ENCODE data around the gene SULT4A1. TPM values are rescaled to one million over a fixed set of nuclear protein-coding genes. Genes with fewer than 3 reads are reported as not detected.

SULT4A1 gene
- total and polyA plus RNA-seq, 9 of the 15 experiments (the other 6 are each of a cell fraction or from before 2014, with no cell fraction given), result 0.03 to 0.20 (median 0.09) TPM; not detected in 3

DNA sequence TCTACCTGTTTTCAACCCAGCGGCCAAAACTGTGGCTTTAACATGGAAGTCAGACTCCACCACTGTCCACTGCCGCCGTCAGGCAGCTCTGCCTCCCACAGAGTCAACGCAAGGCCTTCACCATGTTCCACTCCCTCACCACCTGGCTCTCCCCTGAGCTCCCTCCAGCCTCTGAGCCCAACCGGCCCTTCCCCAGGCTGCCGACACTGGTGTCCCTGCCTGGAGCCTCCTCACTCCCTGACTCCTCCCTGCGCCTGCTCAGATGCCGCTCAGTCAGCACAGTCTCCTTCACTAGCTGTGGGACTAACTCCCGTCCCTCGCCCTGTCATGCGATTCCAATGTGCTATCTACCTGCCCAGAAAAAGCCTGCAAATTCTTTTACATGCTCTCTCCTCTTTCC lies 16.3 kb downstream of the SULT4A1 start:
- no peak overlapping the region for H3K27ac ChIP-seq (ENCODE audit: extremely low read depth, low read depth, low read length)
- H2AFZ ChIP-seq (ENCODE audit: low read depth, low read length), result no peak overlapping the region
- intact Hi-C loops (cut with micrococcal nuclease), result no loop called here
- no peaks in the 10 kb centered on the region for H4K20me1 ChIP-seq (replicated peaks; ENCODE audit: control insufficient read depth, insufficient read depth, low read length)
- TF ChIP-seq, protein P1, sequence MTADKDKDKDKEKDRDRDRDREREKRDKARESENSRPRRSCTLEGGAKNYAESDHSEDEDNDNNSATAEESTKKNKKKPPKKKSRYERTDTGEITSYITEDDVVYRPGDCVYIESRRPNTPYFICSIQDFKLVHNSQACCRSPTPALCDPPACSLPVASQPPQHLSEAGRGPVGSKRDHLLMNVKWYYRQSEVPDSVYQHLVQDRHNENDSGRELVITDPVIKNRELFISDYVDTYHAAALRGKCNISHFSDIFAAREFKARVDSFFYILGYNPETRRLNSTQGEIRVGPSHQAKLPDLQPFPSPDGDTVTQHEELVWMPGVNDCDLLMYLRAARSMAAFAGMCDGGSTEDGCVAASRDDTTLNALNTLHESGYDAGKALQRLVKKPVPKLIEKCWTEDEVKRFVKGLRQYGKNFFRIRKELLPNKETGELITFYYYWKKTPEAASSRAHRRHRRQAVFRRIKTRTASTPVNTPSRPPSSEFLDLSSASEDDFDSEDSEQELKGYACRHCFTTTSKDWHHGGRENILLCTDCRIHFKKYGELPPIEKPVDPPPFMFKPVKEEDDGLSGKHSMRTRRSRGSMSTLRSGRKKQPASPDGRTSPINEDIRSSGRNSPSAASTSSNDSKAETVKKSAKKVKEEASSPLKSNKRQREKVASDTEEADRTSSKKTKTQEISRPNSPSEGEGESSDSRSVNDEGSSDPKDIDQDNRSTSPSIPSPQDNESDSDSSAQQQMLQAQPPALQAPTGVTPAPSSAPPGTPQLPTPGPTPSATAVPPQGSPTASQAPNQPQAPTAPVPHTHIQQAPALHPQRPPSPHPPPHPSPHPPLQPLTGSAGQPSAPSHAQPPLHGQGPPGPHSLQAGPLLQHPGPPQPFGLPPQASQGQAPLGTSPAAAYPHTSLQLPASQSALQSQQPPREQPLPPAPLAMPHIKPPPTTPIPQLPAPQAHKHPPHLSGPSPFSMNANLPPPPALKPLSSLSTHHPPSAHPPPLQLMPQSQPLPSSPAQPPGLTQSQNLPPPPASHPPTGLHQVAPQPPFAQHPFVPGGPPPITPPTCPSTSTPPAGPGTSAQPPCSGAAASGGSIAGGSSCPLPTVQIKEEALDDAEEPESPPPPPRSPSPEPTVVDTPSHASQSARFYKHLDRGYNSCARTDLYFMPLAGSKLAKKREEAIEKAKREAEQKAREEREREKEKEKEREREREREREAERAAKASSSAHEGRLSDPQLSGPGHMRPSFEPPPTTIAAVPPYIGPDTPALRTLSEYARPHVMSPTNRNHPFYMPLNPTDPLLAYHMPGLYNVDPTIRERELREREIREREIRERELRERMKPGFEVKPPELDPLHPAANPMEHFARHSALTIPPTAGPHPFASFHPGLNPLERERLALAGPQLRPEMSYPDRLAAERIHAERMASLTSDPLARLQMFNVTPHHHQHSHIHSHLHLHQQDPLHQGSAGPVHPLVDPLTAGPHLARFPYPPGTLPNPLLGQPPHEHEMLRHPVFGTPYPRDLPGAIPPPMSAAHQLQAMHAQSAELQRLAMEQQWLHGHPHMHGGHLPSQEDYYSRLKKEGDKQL (CRISPR knock-in tag; IDR thresholded peaks at IDR 0.05; ENCODE audit: borderline replicate concordance), result no peak
- peak; percentile 29 to 34; a peak in 1 of 4 replicates for TF ChIP-seq NRF1 (conservative IDR thresholded peaks at IDR 0.05 in 1 of 2, IDR thresholded peaks at IDR 0.05 in 1 of 2)
- FAIRE-seq (no peak), ATAC-seq (no peak), DNase-seq (ENCODE audit: extremely low read depth in 1 of 4, low spot score in 3 of 4) (no peak)
- no peaks in the 10 kb centered on the region for H3K79me2 ChIP-seq (ENCODE audit: control insufficient read depth, insufficient read depth, low read length)
- ChIA-PET POLR2A (no interaction called here), CTCF (ENCODE audit: low intra/inter-chr PET ratio) (no interaction called here)
- BruUV-seq (replicated peaks), result no TSS peak
- H3K4me3 ChIP-seq, result no peak overlapping the region
- in situ Hi-C loops (cut with MboI), result no loop called here
- H3K36me3 ChIP-seq (ENCODE audit: control insufficient read depth, insufficient read depth, low read length), result no peaks in the 10 kb centered on the region
- no peaks in the 10 kb centered on the region; a peak in 1 of 5 replicates for H3K4me1 ChIP-seq (replicated peaks in 1 of 2; ENCODE audit: control insufficient read depth in 2 of 2, insufficient read depth in 2 of 2, low read length in 2 of 2)
- H3K9ac ChIP-seq (ENCODE audit: insufficient read depth in 1 of 2, low read depth in 2 of 2, low read length in 2 of 2), result no peak overlapping the region
- WGBS (ENCODE audit: insufficient coverage, low coverage, missing lambda C conversion rate), result 0% methylated on average over 5 of the region's 11 CpGs
- H3K27me3 ChIP-seq (ENCODE audit: control insufficient read depth in 2 of 2, insufficient read depth in 2 of 2, low read length in 2 of 2), result peaks cover 9 to 33% of the 10 kb centered on the region in 2 experiments; a peak in 4 of 5 replicates
- no peaks in the 10 kb centered on the region for H3K9me3 ChIP-seq (replicated peaks; ENCODE audit: control insufficient read depth, insufficient read depth, low read depth, low read length)
- no peak overlapping the region for H3K4me2 ChIP-seq (ENCODE audit: insufficient read depth, low read length)
- no peaks in the 10 kb centered on the region for H3K9me1 ChIP-seq (ENCODE audit: control insufficient read depth, insufficient read depth, low read length)
